IMR-90 (cell line): ENCODE data around the gene INSM1.

ENCODE experiments used
- BHLHE40 ChIP-seq: fragments of 150-350 bp; IDR thresholded peaks from 2 replicates; pipeline ENCODE4 v1.6.1; 2016; ENCODE audit warnings: mild to moderate bottlenecking, low read depth, low read length
- ELK1 ChIP-seq: fragments of 150-350 bp; IDR thresholded peaks from 2 replicates; pipeline ENCODE4 v1.6.1; 2016; ENCODE audit warnings: low read depth, mild to moderate bottlenecking, low read length, moderate library complexity, borderline replicate concordance
- MAFK ChIP-seq: IDR thresholded peaks from 2 replicates; pipeline ENCODE4 v1.6.1; 2012; ENCODE audit warnings: low read depth, low read length, improper control_type of control experiment
- MAZ ChIP-seq: IDR thresholded peaks from 2 replicates; pipeline ENCODE4 v1.6.1; 2012; ENCODE audit warnings: low read depth, mild to moderate bottlenecking, low read length, improper control_type of control experiment, moderate library complexity, borderline replicate concordance
- MXI1 ChIP-seq: IDR thresholded peaks from 2 replicates; pipeline ENCODE4 v1.6.1; 2012; ENCODE audit warnings: low read depth, mild to moderate bottlenecking, low read length, moderate library complexity, borderline replicate concordance
- POLR2A ChIP-seq: IDR thresholded peaks from 2 replicates; pipeline ENCODE4 v1.6.1; 2012; ENCODE audit warnings: mild to moderate bottlenecking, low read depth, low read length
- RAD21 ChIP-seq: IDR thresholded peaks from 2 replicates; pipeline ENCODE4 v1.6.1; 2012; ENCODE audit warnings: low read length, improper control_type of control experiment
- RCOR1 ChIP-seq: IDR thresholded peaks from 2 replicates; pipeline ENCODE4 v1.6.1; 2012; ENCODE audit warnings: mild to moderate bottlenecking, low read length, improper control_type of control experiment; ENCODE audit not compliant: insufficient replicate concordance
- RFX5 ChIP-seq: IDR thresholded peaks from 2 replicates; pipeline ENCODE4 v1.8.0; 2012; ENCODE audit warnings: low read depth, mild to moderate bottlenecking, low read length, moderate library complexity
- TF ChIP-seq, protein P1 (sequence below): conservative IDR thresholded peaks from 2 replicates; pipeline ENCODE4 v1.5.1; 2012; ENCODE audit warnings: mild to moderate bottlenecking, low read depth, low read length, improper control_type of control experiment
- TF ChIP-seq, protein P2 (sequence below): fragments of 150-350 bp; IDR thresholded peaks from 2 replicates; pipeline ENCODE4 v1.6.1; 2017; ENCODE audit warnings: mild to moderate bottlenecking, antibody characterized with exemption, low read length, low read depth

DNA sequence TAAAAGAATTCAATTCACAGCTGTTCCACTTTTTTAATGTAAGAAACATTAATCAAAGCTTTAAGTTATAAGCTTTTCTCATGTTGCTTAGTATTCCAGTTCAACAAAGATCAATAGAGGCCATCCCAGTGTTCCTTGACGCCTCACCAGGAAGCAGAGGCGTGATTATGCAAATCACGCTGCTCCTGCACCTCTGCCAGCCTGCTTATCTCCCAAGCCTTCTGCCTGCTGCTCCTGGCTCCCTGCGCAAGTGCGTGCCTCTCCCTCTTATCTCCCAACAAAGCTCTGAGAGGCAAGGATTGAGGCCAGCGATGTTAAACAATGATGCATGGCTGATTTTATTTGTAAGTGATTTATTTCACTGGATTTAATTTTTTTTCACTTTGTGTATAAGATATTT is 42.8 kb downstream of the INSM1 start:
- TF ChIP-seq, protein P1, sequence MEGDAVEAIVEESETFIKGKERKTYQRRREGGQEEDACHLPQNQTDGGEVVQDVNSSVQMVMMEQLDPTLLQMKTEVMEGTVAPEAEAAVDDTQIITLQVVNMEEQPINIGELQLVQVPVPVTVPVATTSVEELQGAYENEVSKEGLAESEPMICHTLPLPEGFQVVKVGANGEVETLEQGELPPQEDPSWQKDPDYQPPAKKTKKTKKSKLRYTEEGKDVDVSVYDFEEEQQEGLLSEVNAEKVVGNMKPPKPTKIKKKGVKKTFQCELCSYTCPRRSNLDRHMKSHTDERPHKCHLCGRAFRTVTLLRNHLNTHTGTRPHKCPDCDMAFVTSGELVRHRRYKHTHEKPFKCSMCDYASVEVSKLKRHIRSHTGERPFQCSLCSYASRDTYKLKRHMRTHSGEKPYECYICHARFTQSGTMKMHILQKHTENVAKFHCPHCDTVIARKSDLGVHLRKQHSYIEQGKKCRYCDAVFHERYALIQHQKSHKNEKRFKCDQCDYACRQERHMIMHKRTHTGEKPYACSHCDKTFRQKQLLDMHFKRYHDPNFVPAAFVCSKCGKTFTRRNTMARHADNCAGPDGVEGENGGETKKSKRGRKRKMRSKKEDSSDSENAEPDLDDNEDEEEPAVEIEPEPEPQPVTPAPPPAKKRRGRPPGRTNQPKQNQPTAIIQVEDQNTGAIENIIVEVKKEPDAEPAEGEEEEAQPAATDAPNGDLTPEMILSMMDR = no peak
- TF ChIP-seq POLR2A (no peak), BHLHE40 (no peak), RFX5 (no peak), ELK1 (no peak), MAFK (no peak), MXI1 (no peak), RCOR1 (no peak), MAZ (no peak), RAD21 (no peak)
- TF ChIP-seq, protein P2, sequence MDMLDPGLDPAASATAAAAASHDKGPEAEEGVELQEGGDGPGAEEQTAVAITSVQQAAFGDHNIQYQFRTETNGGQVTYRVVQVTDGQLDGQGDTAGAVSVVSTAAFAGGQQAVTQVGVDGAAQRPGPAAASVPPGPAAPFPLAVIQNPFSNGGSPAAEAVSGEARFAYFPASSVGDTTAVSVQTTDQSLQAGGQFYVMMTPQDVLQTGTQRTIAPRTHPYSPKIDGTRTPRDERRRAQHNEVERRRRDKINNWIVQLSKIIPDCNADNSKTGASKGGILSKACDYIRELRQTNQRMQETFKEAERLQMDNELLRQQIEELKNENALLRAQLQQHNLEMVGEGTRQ = no peak
